Activated CD4-positive, alpha-beta T cell treated with anti-CD3 and anti-CD28 coated beads for 24 hours (primary cell): ENCODE data around the gene CPEB2.

Source experiments
- DNase-seq, 2 donors: peaks; one replicate each; pipeline ENCODE4 v3.0.0-alpha.2; 2020; ENCODE audit warnings: low read depth in 2 of 2

CPEB2 gene

GRCh38 chr4:15001869-15002658, at the start of gene CPEB2:
Gene CPEB2, plus strand, starts transcription at chr4:15002481. Its CDS starts 193 bp downstream, at chr4:15002674.
- DNase-seq: peak; percentile 83 to 85

GRCh38 chr4:14958436-14958835, 43.8 kb upstream of the CPEB2 start:
- no peak for DNase-seq

- DNase-seq: no peak
These were observed 41.0 kb upstream of the CPEB2 start for GRCh38 chr4:14961292-14961691.

GRCh38 chr4:14965071-14965470, 37.2 kb upstream of the CPEB2 start:
- DNase-seq: no peak

GRCh38 chr4:14967982-14968381, 34.3 kb upstream of the CPEB2 start:
- DNase-seq: no peak

GRCh38 chr4:14977830-14978229, 24.5 kb upstream of the CPEB2 start:
- DNase-seq: no peak

- DNase-seq: no peak
These were observed 17.8 kb upstream of the CPEB2 start for GRCh38 chr4:14984448-14984847.

- no peak for DNase-seq
These were observed 17.1 kb upstream of the CPEB2 start for GRCh38 chr4:14985161-14985560.

- DNase-seq: no peak
These were observed 16.4 kb upstream of the CPEB2 start for GRCh38 chr4:14985843-14986242.

GRCh38 chr4:14987054-14987453, 15.2 kb upstream of the CPEB2 start:
- DNase-seq: no peak

- DNase-seq: no peak
These were observed 11.8 kb upstream of the CPEB2 start for GRCh38 chr4:14990484-14990883.

GRCh38 chr4:14994242-14994641, 8.0 kb upstream of the CPEB2 start:
- DNase-seq: no peak

- peak in 1 of 2 donors; percentile 34 for DNase-seq
These were observed 923 bp upstream of the CPEB2 start for GRCh38 chr4:15001248-15001868.

- DNase-seq: peak; percentile 49 to 52
These were observed 549 bp downstream of the CPEB2 start for GRCh38 chr4:15002659-15003400.

- DNase-seq: peak; percentile 35 to 41
These were observed 1.2 kb downstream of the CPEB2 start for GRCh38 chr4:15003401-15003890.

GRCh38 chr4:15003891-15004738, 1.8 kb downstream of the CPEB2 start:
- DNase-seq: peak in 1 of 2 donors; percentile 22

GRCh38 chr4:15004739-15005301, 2.5 kb downstream of the CPEB2 start:
- peak in 1 of 2 donors; percentile 14 for DNase-seq

GRCh38 chr4:15005474-15006115, 3.3 kb downstream of the CPEB2 start:
- DNase-seq: no peak

GRCh38 chr4:15006416-15007024, 4.2 kb downstream of the CPEB2 start:
- no peak for DNase-seq

- no peak for DNase-seq
These were observed 4.9 kb downstream of the CPEB2 start for GRCh38 chr4:15007201-15007600.
